GM21786 (cell line): ENCODE results near the gene AQP12A.
"Not testable (repeated sequence)": the region's sequence is repeated elsewhere in the genome, so short reads cannot be mapped to it uniquely, and the experiment has no call there.

Experiments
- ATAC-seq: cut with Tn5 transposase; IDR thresholded peaks from one replicate; pipeline ENCODE4 v1.9.1; 2021; ENCODE audit not compliant: unreplicated experiment

Gene AQP12A

GRCh38 chr2:240686460-240686859 lies 5.2 kb upstream of the AQP12A start:
- no peak for ATAC-seq

GRCh38 chr2:240687045-240687740 lies 4.5 kb upstream of the AQP12A start:
- no peak for ATAC-seq

DNA sequence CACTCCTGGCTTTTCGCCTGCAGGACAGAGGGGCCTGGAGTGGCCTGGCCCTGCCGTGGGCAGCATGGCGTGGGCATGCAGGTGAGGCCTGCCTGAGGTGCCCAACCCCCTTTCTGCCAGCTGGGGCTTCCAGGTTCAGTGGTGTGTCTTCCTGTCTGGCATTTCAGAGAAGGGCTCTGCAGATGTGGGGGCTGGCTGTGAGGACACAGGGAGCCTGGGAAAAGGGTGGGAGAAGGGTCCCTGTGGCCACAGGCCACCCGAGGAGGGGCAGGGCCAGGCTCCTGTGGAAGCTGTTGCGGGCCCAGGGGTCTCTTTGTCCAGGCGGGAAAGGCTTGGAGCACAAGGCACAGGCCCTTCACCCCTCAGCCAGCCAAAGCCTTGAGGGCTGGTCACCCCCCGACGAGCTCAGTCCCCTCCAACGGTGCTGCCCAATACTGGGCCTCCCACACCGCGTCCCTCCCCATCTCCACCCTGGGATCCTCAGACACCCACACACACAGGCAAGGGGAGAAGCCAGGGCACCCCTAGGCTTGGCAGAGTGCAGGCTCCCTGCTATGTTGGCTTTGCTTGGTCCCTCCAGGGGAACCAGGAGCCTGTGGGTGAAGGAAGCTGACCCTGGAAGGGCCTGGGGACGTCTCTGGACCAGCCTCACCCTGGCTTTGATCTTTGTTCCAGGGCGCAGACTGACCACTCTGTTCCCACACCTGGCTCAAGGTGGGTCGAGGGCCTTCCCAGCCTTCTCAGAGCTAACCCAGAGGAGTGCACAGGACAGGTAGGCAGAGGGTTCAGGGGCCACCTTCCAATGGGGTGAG lies 3.7 kb upstream of the AQP12A start:
- no peak for ATAC-seq

DNA sequence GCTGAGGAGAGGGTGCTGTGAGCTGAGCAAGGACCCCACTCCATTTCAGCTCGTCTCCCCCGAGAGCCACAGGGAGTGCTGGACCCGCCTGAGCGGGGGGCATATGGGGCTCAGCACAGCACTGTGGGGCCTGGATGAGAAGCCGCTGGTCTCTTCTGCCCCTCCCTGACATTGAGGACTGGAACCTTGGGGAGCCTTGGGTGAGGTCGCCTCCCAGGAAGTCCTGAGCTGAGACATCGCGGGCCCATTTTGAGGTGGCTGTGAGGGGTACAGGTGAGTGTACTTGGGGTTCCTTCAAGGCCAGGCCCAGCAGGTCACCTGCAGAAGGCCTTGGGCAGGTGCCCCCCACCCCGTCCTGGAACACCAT lies 3.1 kb upstream of the AQP12A start:
- ATAC-seq: no peak

DNA sequence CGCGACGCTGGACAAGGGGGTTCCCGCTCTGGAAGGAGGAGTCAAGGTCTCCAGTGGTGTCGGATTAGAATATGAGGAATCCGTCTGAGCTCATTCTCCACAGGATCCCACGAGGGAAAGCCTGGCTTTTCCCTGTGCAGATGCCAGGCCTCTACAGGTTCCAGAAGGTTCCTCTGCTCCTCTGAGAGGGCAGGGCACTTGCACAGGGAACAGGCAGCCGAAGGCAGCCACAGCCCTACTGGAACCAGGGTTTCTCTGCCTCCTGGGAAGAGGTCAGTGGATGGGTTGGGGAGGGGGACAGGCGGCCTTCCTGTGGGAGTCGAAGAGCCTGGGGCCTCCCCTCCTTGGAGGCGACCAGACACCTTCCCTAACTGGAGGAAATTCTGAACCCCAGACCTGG lies 1.7 kb upstream of the AQP12A start:
- no peak for ATAC-seq

- not testable (repeated sequence) for ATAC-seq
Measured at GRCh38 chr2:240690421-240691074, 1.1 kb upstream of the AQP12A start.

- not testable (repeated sequence) for ATAC-seq
Measured at GRCh38 chr2:240691075-240691427, 615 bp upstream of the AQP12A start.

GRCh38 chr2:240692583-240693561 lies 1.2 kb downstream of the AQP12A start:
- ATAC-seq: not testable (repeated sequence)

GRCh38 chr2:240694304-240694703 lies 2.6 kb downstream of the AQP12A start:
- ATAC-seq: not testable (repeated sequence)

- ATAC-seq: not testable (repeated sequence)
Measured at GRCh38 chr2:240695593-240695992, 3.9 kb downstream of the AQP12A start.

- not testable (repeated sequence) for ATAC-seq
Measured at GRCh38 chr2:240696469-240696868, 4.8 kb downstream of the AQP12A start.

DNA sequence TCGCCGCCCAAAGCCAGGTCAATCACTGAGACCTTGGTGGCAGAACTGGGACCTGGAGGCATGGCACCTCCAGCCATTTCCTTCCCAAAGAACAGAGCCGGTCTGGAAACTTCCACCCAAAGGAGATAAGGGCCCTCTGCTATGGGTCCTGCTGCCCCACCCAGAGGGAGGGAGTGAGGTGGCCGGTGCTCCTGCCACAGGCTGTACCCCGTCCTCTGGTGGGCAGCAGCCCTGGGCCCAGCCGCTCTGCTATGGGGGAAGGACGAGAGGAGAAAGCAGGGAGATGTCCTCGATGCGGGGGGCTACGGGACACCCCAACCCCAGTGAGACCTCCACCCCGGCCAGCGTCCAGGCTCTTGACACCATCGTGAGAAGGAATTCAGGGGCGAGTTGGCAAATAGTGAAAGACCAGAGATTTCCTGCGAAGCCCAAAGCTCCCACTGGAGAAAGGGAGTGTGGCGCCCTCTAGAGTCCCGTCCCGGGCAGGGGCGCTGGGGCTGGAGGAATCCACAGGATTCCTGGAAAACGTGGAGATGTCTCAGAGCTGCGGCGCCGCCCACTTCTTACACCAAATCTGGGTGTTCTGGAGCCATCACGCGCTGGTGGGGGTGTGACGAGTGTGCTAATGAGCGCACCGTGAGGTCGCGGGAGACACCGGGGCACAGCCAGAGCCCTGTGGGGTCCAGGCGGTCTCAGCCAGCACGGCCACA lies 7.3 kb downstream of the AQP12A start:
- ATAC-seq: not testable (repeated sequence)

DNA sequence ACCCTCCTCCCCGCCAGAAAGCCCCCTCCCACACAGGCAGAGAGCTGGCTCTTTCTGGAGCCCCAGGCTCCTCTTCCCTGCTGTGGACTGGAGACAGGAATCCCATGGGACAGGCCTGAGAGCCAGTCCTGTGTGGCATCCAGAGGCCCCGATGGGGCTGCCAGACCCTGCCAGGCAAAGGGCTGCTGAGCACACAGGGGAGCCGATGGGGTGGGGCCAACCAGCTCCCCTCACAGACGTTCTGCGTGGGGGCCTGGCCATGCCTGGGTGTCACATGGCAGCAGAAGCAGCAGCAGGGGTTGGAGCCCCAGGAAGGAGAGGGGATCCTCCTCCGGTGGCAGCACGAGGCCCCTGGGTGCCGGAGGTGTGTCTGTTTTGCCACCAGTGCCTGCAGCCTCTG lies 8.2 kb downstream of the AQP12A start:
- not testable (repeated sequence) for ATAC-seq

- not testable (repeated sequence) for ATAC-seq
Measured at GRCh38 chr2:240700616-240701015, 8.9 kb downstream of the AQP12A start.

- no peak for ATAC-seq
Measured at GRCh38 chr2:240701091-240701735, 9.5 kb downstream of the AQP12A start.

DNA sequence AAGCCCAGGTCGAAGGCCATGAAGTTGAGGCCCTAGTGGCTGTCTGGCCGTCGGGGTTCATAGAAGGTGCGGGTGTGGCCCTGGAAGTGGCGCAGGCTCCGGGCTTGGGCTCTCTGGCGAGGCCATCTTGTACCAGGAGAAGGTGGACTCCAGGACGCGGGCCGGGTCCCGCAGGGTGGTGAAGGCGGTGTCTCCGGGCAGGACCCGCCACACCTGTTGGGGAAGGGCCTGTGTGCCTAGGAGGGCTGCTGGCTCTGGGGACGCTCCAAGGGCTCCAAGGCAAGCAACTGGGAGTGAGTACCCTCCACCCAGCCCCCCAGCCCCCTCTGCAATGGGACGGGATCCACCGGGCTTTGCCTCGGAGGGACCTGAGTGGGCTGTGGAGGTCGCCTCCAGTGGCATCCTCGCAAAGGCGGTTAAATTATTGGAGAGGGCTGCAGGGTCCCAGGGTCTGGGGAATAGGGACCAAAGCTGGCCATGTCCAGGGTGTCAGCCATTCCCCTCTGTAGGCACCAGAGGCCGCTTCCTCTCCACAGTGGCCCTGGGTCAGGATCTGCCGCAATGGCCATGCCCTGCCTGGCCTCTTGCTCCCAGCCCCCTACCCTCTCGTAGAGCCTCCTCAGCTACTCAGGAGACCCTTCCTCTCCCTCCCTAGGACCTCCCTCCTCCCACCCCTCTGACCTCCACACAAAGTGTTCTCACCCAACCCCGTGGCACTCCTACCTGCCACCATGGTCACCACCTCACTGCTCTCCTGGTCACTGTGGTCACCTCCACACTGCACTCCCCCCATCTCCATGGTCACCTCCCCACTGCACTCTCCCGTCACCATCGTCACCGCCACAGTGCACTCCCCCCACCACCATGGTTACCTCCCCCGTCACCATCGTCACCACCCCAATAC lies 10.3 kb downstream of the AQP12A start:
- no peak for ATAC-seq

DNA sequence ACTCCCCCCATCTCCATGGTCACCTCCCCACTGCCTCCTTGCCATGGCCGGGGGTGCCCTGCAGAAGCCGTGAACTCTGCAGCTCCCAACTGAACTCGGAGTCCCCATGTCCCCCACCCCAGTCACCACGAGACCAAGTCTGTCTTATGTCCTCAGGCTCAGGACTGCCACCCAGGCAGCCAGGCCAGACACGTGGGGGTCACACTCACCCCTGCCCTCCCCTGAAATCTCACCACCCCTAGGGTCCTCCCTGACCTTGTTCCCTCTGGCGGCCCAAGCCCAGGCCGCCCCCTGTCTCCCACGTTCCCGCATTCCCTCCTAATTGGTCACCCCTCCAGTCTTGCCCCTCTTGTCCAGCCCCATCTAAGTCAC lies 11.0 kb downstream of the AQP12A start:
- no peak for ATAC-seq

GRCh38 chr2:240703417-240704341 lies 12.0 kb downstream of the AQP12A start:
- ATAC-seq: no peak
